WERI-Rb-1 (cell line): ENCODE results near the gene SH3RF3.

Experiments used
- DNase-seq: peaks from one replicate; pipeline ENCODE4 v3.0.0-alpha.2; 2020
- H3K27ac ChIP-seq: fragments of 250-450 bp; sonication (Bioruptor Pico); 2 replicates; pipeline ENCODE4 v1.5.1; 2020; ENCODE audit warnings: mild to moderate bottlenecking, moderate library complexity
- H3K27me3 ChIP-seq: fragments of 250-450 bp; sonication (Bioruptor Pico); 2 replicates; pipeline ENCODE4 v1.5.1; 2021; ENCODE audit warnings: mild to moderate bottlenecking, low read depth, moderate library complexity; ENCODE audit not compliant: insufficient read depth, severe bottlenecking
- H3K36me3 ChIP-seq: fragments of 250-450 bp; sonication (Bioruptor Pico); 2 replicates; pipeline ENCODE4 v1.5.1; 2020; ENCODE audit warnings: mild to moderate bottlenecking, moderate library complexity
- H3K4me3 ChIP-seq: 2 replicates; pipeline ENCODE4 v1.5.1; 2011; ENCODE audit warnings: low read depth, mild to moderate bottlenecking, control low read depth, low read length
- H3K9me3 ChIP-seq: fragments of 250-450 bp; sonication (Bioruptor Pico); 2 replicates; pipeline ENCODE4 v1.5.1; 2021; ENCODE audit warnings: mild to moderate bottlenecking, moderate library complexity; ENCODE audit not compliant: severe bottlenecking
- CTCF ChIP-seq: IDR thresholded peaks from 2 replicates; pipeline ENCODE4 v1.5.1; 2011; ENCODE audit warnings: low read depth, mild to moderate bottlenecking, control low read depth, inconsistent platforms, low read length

Gene SH3RF3

GRCh38 chr2:109372614-109373013 lies 243.6 kb downstream of the SH3RF3 start:
- no peaks in the 10 kb centered on the region for H3K9me3 ChIP-seq
- DNase-seq: no peak
- H3K27ac ChIP-seq: no peak overlapping the region
- no peaks in the 10 kb centered on the region for H3K36me3 ChIP-seq
- no peaks in the 10 kb centered on the region for H3K27me3 ChIP-seq
- TF ChIP-seq CTCF: no peak
- H3K4me3 ChIP-seq: no peak overlapping the region

DNA sequence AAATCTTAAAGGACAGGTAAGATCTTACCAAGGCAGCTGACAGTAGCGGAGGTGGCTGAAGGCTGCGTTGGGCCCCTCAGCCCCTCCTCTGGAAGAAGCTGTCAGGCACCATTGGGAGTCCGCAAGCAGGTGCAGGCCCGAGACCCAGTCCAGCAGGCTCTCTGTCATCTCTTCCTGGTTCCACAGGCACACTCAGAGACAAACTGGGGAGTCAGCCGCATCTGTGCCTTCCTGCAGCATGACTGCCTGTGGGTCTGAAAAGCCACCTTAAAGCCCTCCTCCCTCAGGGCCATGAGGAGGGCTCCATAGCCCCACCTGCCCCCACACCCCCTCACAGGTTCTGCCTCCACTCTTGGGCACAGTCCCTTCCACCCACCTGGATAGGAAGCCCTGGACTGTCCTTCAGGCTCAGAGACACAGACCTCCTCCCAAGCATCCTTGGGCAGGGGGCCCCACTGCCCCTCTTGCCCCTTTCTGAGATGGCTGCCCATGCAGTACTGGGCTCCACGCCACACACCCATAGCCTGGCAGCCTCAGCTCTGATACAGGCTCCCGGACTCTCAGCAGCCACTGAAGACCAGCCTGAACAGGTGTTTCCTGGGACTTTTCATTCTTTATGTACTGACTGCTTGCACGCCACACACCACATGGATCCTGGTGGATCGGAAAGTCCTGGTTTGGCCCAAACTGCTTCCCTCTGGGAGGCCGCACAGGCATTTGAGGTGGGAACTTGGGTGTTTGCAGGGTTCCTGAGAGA lies 245.0 kb downstream of the SH3RF3 start:
- DNase-seq: no peak
- Histone ChIP-seq H3K27me3 (no peaks in the 10 kb centered on the region), H3K36me3 (no peaks in the 10 kb centered on the region), H3K9me3 (no peaks in the 10 kb centered on the region), H3K4me3 (no peak overlapping the region), H3K27ac (no peak overlapping the region)
- TF ChIP-seq CTCF: no peak

DNA sequence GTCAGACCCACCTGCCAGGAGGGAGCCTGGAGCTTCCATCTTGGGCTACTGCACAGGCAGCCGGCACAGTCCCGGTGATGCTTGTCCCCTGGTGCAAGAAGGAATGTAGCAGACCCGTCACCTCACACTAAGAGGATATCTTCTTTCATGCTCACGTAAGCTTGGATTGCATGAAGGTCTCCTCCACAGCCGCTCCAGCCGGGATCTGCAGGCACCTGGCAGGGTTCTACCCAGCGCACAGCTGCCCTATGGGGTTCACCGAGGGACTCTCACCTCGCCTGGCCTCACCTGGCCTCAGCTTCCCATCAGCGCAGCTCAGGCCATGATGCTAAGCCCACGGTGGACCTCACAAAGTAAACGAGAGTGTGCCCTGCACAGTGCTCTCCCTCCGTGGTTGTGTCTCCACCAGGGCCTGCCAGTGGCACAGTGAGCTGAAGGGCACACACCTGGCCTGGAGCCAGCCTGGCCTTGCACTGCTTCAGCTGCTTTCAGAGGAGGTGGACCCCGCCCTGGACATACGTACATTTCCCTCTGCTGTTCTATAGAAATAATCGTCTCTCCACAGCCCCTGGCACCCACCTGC lies 245.6 kb downstream of the SH3RF3 start:
- no peaks in the 10 kb centered on the region for H3K27me3 ChIP-seq
- no peak overlapping the region for H3K4me3 ChIP-seq
- no peak overlapping the region for H3K27ac ChIP-seq
- H3K36me3 ChIP-seq: no peaks in the 10 kb centered on the region
- no peak for TF ChIP-seq CTCF
- no peaks in the 10 kb centered on the region for H3K9me3 ChIP-seq
- no peak for DNase-seq

DNA sequence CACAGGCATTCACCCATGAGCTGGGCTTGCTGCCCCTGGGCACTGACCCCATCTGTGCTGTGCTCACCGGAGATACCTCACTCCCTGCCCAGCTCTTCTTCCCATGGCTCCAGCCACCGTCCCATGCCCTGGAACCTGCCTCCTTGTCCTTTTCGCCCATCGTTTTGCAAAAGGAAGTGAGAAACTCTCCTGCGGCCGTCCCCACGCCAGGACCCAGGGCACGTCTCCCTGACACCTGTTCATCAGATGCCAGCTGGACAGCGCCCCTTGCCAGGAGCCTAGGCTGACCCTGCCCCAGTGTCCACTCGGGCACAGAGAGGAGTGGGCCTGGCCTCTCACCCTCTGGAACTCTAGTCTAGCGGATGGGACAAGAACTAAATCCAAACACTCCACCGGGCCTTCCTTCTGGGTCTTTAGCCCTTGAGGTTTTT lies 246.1 kb downstream of the SH3RF3 start:
- Histone ChIP-seq H3K27ac (no peak overlapping the region), H3K9me3 (no peaks in the 10 kb centered on the region), H3K4me3 (no peak overlapping the region), H3K36me3 (no peaks in the 10 kb centered on the region), H3K27me3 (no peaks in the 10 kb centered on the region)
- DNase-seq: no peak
- TF ChIP-seq CTCF: no peak

GRCh38 chr2:109375656-109376055 lies 246.7 kb downstream of the SH3RF3 start:
- no peak for TF ChIP-seq CTCF

More at GRCh38 chr2:109375656-109376055, 246.7 kb downstream of the SH3RF3 start:
- Histone ChIP-seq H3K9me3 (no peaks in the 10 kb centered on the region), H3K4me3 (no peak overlapping the region), H3K36me3 (no peaks in the 10 kb centered on the region), H3K27ac (no peak overlapping the region), H3K27me3 (no peaks in the 10 kb centered on the region)
- no peak for DNase-seq
